ENCODE measurements around the gene CHAT. TPM values are rescaled to one million over a fixed set of nuclear protein-coding genes. Genes with fewer than 3 reads are reported as not detected.

Gene CHAT
- total and polyA plus RNA-seq, 2 donors (not counting 3 experiments of a cell fraction or from before 2014, with no cell fraction given): not detected

Other genes starting within 250 kb of the CHAT start
- not detected in 2 replicates for gene DRGX, start 217.9 kb upstream of the CHAT start, total RNA-seq
- not detected in 2 replicates for gene DRGX, start 217.9 kb upstream of the CHAT start, polyA plus RNA-seq
- gene ERCC6, start 74.9 kb upstream of the CHAT start, total RNA-seq: 39.6 and 59.6 TPM in 2 replicates
- gene ERCC6, start 74.9 kb upstream of the CHAT start, polyA plus RNA-seq: 15.3 and 15.9 TPM in 2 replicates
- gene SLC18A3, start 3.7 kb upstream of the CHAT start, total RNA-seq: not detected in 2 replicates
- 0.03 TPM in 1 of 2 replicates, not detected in the other for gene SLC18A3, start 3.7 kb upstream of the CHAT start, polyA plus RNA-seq
- gene C10orf53, start 65.6 kb downstream of the CHAT start, total RNA-seq: not detected in 2 replicates
- gene C10orf53, start 65.6 kb downstream of the CHAT start, polyA plus RNA-seq: not detected in 2 replicates
- 0.58 and 1.0 TPM in 2 replicates for gene OGDHL, start 148.3 kb downstream of the CHAT start, total RNA-seq
- gene OGDHL, start 148.3 kb downstream of the CHAT start, polyA plus RNA-seq: 0.43 and 0.72 TPM in 2 replicates